ENCODE measurements around the gene WWOX.
"Not testable (repeated sequence)": the region's sequence is repeated elsewhere in the genome, so short reads cannot be mapped to it uniquely, and the experiment has no call there.

The WWOX gene

GRCh38 chr16:78690510-78690909 lies 591.1 kb downstream of the WWOX start:
- no peaks in the 10 kb centered on the region for H3K27me3 ChIP-seq (replicated peaks; ENCODE audit: control insufficient read depth, insufficient read depth, low read length)
- no peak overlapping the region for H3K4me3 ChIP-seq (replicated peaks; ENCODE audit: low read depth, low read length)
- H3K36me3 ChIP-seq (ENCODE audit: control insufficient read depth, insufficient read depth, low read length): no peaks in the 10 kb centered on the region
- DNase-seq (ENCODE audit: extremely low read depth, insufficient read length): no peak
- no peak for TF ChIP-seq CTCF (IDR thresholded peaks at IDR 0.05; ENCODE audit: insufficient read depth, low read length, poor library complexity, severe bottlenecking)

GRCh38 chr16:78691746-78692145 lies 592.3 kb downstream of the WWOX start:
- H3K4me3 ChIP-seq (replicated peaks; ENCODE audit: low read depth, low read length); H3K27me3 ChIP-seq (replicated peaks; ENCODE audit: control insufficient read depth, insufficient read depth, low read length); DNase-seq (ENCODE audit: extremely low read depth, insufficient read length); H3K36me3 ChIP-seq (ENCODE audit: control insufficient read depth, insufficient read depth, low read length): not testable (repeated sequence)

- DNase-seq (ENCODE audit: extremely low read depth, insufficient read length): no peak
- Histone ChIP-seq H3K36me3 (ENCODE audit: control insufficient read depth, insufficient read depth, low read length) (no peaks in the 10 kb centered on the region), H3K27me3 (replicated peaks; ENCODE audit: control insufficient read depth, insufficient read depth, low read length) (no peaks in the 10 kb centered on the region), H3K4me3 (replicated peaks; ENCODE audit: low read depth, low read length) (no peak overlapping the region)
- no peak for TF ChIP-seq CTCF (IDR thresholded peaks at IDR 0.05; ENCODE audit: insufficient read depth, low read length, poor library complexity, severe bottlenecking)
These were observed 594.0 kb downstream of the WWOX start for GRCh38 chr16:78693496-78693895.

GRCh38 chr16:78694414-78694813 lies 595.0 kb downstream of the WWOX start:
- Histone ChIP-seq H3K36me3 (ENCODE audit: control insufficient read depth, insufficient read depth, low read length) (no peaks in the 10 kb centered on the region), H3K4me3 (replicated peaks; ENCODE audit: low read depth, low read length) (no peak overlapping the region), H3K27me3 (replicated peaks; ENCODE audit: control insufficient read depth, insufficient read depth, low read length) (no peaks in the 10 kb centered on the region)
- no peak for TF ChIP-seq CTCF (IDR thresholded peaks at IDR 0.05; ENCODE audit: insufficient read depth, low read length, poor library complexity, severe bottlenecking)
- no peak for DNase-seq (ENCODE audit: extremely low read depth, insufficient read length)

- Histone ChIP-seq H3K27me3 (replicated peaks; ENCODE audit: control insufficient read depth, insufficient read depth, low read length) (no peaks in the 10 kb centered on the region), H3K4me3 (replicated peaks; ENCODE audit: low read depth, low read length) (no peak overlapping the region), H3K36me3 (ENCODE audit: control insufficient read depth, insufficient read depth, low read length) (no peaks in the 10 kb centered on the region)
- no peak for TF ChIP-seq CTCF (IDR thresholded peaks at IDR 0.05; ENCODE audit: insufficient read depth, low read length, poor library complexity, severe bottlenecking)
- no peak for DNase-seq (ENCODE audit: extremely low read depth, insufficient read length)
These were observed 595.9 kb downstream of the WWOX start for GRCh38 chr16:78695391-78695790.

- H3K4me3 ChIP-seq (replicated peaks; ENCODE audit: low read depth, low read length): no peak overlapping the region
- no peak for TF ChIP-seq CTCF (IDR thresholded peaks at IDR 0.05; ENCODE audit: insufficient read depth, low read length, poor library complexity, severe bottlenecking)
- DNase-seq (ENCODE audit: extremely low read depth, insufficient read length): no peak
- no peaks in the 10 kb centered on the region for H3K27me3 ChIP-seq (replicated peaks; ENCODE audit: control insufficient read depth, insufficient read depth, low read length)
- H3K36me3 ChIP-seq (ENCODE audit: control insufficient read depth, insufficient read depth, low read length): no peaks in the 10 kb centered on the region
These were observed 597.3 kb downstream of the WWOX start for GRCh38 chr16:78696797-78697196.
